HTERT RPE-1 (cell line): Measurements from ENCODE around the gene SLC27A4.
"Not testable (repeated sequence)": the region's sequence is repeated elsewhere in the genome, so short reads cannot be mapped to it uniquely, and the experiment has no call there.

Experiments used
- in situ Hi-C: fragments of 300-500 bp; cut with MboI; formaldehyde crosslinking; loops from 4 replicates; pipeline ENCODE4 v1.14.3; 2020; ENCODE audit warnings: low sequenced_read_pairs

SLC27A4 gene

GRCh38 chr9:128323791-128324190 lies 16.5 kb upstream of the SLC27A4 start:
- in situ Hi-C loops, result no loop called here

- in situ Hi-C loops, result no loop called here
Measured at GRCh38 chr9:128324401-128324800, 15.9 kb upstream of the SLC27A4 start.

DNA sequence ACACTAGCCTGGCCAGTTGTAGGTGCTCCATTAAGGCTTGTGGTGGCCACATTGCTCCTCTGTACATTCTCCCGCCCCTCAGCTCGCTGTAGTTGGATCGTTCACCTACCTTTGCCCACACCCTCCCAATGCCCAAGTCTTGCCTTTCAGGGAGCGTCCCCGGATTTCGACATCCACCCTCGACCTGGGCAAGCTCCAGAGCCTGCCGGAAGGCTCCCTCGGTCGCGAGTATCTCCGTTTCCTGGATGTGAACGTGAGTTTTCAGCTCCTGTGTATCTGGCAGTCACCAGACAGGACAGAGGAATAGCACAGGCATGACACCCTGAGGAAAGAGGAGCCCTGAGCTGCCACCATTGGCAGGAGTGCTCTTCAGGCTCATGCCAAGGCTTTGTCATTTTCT lies 14.7 kb upstream of the SLC27A4 start:
- in situ Hi-C loops, result no loop called here

DNA sequence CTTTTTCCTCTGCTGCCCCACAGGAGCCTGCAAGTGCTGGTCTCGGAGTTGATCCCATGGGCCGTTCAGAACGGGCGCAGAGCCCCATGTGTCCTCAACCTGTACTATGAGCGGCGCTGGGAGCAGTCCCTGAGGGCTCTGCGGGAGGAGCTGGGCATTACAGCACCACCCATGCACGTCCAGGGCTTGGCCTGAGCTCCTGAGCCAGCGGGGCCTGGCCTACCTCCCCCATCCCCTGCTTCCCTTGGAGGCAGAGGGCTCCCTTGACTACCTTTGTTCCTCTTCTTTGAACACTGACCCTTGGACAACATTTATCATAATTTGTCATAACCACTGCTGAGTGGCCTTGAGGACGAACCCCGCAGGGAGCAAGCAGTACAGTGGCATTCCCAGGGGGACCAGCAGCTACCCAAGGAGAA lies 6.9 kb upstream of the SLC27A4 start:
- in situ Hi-C loops, result no loop called here

GRCh38 chr9:128335161-128335560 lies 5.2 kb upstream of the SLC27A4 start:
- in situ Hi-C loops, result no loop called here

GRCh38 chr9:128335914-128336313 lies 4.4 kb upstream of the SLC27A4 start:
- in situ Hi-C loops, result no loop called here

DNA sequence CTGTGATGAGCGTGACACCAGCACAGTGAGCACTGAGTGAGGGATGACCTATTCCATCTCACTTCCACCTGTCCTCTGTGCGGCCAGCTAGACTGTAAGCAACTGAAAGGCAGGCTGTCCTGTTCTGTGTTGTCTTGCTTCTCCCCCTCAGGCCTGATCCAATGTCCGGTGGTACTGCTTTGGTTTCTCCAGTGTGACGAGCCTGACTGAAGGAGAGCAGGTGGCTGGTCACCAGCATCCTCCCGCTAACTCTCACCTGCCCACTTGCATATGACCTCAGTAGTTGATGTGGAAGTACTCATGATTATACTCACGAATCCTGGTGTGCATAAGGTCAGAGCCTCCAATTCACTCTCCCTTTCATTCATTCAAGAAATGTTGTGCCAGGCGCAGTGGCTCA lies 2.4 kb upstream of the SLC27A4 start:
- in situ Hi-C loops, result no loop called here

DNA sequence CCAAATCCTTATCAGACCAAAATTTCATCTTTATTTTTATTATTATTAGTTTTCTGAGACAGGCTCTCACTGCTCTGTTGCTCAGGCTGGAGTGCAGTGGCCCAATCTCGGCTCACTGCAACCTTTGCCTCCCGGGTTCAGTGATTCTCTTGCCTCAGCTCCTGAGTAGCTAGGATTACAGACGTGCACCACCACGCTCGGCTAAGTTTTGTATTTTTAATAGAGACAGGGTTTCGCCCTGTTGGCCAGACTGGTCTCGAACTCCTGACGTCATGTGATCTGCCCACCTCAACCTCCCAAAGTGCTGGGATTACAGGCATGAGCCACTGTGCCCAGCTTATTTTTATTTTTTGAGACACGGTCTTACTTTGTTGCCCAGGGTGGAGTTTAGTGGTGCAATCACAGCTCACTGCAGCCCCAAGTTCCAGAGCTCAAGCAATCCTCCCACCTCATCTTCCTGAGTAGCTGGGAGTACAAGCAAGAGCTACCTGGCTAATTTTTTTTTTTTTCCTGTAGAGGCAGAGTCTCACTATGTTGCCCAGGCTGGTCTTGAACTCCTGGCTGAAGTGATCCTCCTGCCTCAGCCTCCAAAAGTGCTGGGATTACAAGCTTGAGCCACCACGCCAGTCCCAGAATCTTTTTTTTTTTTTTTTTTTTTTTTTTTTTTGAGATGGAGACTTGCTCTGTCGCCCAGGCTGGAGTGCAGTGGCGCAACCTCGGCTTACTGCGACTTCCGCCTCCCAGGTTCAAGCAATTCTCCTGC lies 1.3 kb upstream of the SLC27A4 start:
- in situ Hi-C loops, result not testable (repeated sequence)

GRCh38 chr9:128340691-128341434 lies 536 bp downstream of the SLC27A4 start:
- in situ Hi-C loops, result no loop called here

DNA sequence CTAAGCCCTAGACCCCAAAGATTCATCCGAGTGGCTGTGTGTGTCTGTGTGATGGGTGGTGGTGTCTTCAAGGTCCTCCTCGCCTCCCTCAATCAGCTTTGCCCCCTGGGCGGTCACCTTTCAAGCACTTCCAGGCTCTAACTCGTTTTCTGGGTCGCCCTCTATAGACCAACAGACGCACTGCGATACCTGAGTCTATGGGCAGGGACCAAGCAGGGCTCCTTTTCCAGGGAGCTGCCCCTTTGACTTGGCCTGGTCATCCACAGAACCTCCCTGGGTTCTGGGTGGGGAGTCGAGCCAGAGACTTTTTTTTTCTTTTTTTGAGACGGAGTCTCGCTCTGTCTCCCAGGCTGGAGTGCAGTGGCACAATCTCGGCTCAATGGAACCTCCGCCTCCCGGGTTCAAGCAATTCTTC lies 1.1 kb downstream of the SLC27A4 start:
- in situ Hi-C loops, result no loop called here

DNA sequence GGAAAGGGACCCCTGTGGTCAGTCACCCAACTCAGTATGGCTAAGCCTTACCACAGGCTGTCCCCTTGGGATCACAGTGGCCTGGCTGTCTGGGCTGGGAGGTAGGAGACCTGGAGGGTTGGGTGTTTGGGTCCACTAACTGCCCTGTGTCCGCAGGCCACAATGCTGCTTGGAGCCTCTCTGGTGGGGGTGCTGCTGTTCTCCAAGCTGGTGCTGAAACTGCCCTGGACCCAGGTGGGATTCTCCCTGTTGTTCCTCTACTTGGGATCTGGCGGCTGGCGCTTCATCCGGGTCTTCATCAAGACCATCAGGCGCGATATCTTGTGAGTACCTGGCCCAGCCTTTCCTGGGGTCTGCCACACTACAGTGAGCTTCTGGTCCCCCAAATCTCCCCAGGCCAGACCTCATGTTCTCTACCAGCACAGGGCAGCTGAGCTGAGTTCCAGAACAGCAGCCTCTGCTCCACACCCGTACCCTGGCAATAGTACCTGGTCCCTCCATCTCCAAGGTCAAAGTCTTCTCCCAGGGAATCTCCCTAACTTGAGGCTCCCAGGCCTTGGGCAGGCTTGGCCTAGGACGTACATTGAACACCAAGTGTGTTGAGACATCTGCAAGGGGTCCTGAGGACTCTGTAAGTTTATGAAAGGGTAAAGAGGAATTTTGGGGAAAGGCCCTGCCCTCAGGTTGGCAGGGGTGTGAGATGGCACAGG lies 2.8 kb downstream of the SLC27A4 start:
- in situ Hi-C loops, result no loop called here

- in situ Hi-C loops, result no loop called here
Measured at GRCh38 chr9:128343855-128344254, 3.5 kb downstream of the SLC27A4 start.

DNA sequence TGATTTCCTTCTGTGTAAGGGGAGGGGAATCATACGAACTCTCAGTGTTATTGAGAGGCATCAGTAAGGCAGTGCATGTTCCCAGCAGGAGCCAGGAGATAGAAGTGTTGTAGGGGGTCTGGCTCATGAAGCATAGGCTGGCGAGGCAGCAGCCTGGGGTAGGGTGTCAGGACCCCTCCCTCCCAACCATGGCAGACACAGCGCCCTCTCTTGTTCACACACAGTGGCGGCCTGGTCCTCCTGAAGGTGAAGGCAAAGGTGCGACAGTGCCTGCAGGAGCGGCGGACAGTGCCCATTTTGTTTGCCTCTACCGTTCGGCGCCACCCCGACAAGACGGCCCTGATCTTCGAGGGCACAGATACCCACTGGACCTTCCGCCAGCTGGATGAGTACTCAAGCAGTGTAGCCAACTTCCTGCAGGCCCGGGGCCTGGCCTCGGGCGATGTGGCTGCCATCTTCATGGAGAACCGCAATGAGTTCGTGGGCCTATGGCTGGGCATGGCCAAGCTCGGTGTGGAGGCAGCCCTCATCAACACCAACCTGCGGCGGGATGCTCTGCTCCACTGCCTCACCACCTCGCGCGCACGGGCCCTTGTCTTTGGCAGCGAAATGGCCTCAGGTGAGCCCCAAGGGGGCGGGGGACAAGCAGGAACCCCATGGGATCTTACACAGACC lies 4.7 kb downstream of the SLC27A4 start:
- in situ Hi-C loops, result no loop called here

GRCh38 chr9:128349125-128349524 lies 8.8 kb downstream of the SLC27A4 start:
- in situ Hi-C loops, result no loop called here

GRCh38 chr9:128349772-128350171 lies 9.4 kb downstream of the SLC27A4 start:
- in situ Hi-C loops, result no loop called here

- in situ Hi-C loops, result no loop called here
Measured at GRCh38 chr9:128355451-128355850, 15.1 kb downstream of the SLC27A4 start.

DNA sequence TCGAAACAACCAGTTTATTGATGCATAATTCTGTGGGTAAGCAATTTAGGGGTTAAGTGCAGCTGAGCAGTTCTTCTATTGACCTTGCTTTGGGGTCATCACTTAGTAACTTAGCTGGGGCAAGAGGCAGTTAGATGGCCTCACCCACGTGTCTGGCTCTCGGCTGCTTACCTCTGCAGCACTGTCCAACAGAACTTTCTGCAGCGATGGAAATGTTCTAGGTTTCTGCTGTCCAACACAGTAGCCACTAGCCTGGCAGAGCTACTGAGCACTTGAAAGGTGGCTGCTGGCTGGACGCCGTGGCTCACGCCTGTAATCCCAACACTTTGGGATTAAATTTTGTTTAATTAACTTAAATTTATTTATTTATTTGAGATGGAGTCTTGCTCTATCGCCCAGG lies 17.8 kb downstream of the SLC27A4 start:
- in situ Hi-C loops, result no loop called here

DNA sequence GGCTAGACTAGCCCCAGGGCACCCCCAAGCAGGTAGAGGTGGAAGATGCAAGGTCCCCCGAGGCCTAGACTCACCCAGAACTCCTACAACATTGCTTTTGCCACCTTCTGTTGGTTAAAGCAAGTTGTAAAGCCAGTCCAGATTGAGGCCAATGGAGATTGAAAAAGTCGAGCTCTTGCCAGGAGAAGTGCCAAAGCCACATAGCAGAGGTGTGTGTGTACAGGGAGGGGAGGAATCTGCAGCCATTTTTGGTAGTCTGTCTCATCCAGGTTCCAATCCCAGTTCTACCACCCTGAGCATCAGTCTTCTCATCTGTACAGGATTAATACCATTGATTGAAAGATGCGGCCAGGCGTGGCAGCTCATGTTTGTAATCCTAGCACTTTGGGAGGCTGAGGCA lies 18.5 kb downstream of the SLC27A4 start:
- in situ Hi-C loops, result no loop called here

GRCh38 chr9:128360826-128361225 lies 20.5 kb downstream of the SLC27A4 start:
- in situ Hi-C loops, result no loop called here

GRCh38 chr9:128361296-128361985 lies 21.1 kb downstream of the SLC27A4 start:
- in situ Hi-C loops, result no loop called here
